ENCODE measurements around the gene PPP1R9B.

The PPP1R9B gene

GRCh38 chr17:50093807-50094206 is 56.7 kb downstream of the PPP1R9B start:
- DNase-seq (ENCODE audit: extremely low read depth, insufficient read length), result no peak
- H3K36me3 ChIP-seq (ENCODE audit: control insufficient read depth, insufficient read depth, low read length), result no peaks in the 10 kb centered on the region; the same call in none of the 2 replicates
- TF ChIP-seq CTCF (IDR thresholded peaks at IDR 0.05; ENCODE audit: insufficient read depth, low read length, poor library complexity, severe bottlenecking), result no peak
- H3K27me3 ChIP-seq (replicated peaks; ENCODE audit: control insufficient read depth, insufficient read depth, low read length), result no peaks in the 10 kb centered on the region
- H3K4me3 ChIP-seq (replicated peaks; ENCODE audit: low read depth, low read length), result no peak overlapping the region

- no peak for DNase-seq (ENCODE audit: extremely low read depth, insufficient read length)
- no peak for TF ChIP-seq CTCF (IDR thresholded peaks at IDR 0.05; ENCODE audit: insufficient read depth, low read length, poor library complexity, severe bottlenecking)
- H3K4me3 ChIP-seq (replicated peaks; ENCODE audit: low read depth, low read length), result no peak overlapping the region
Observed at GRCh38 chr17:50093246-50093645, 57.2 kb downstream of the PPP1R9B start.

GRCh38 chr17:50091918-50092285 is 58.6 kb downstream of the PPP1R9B start:
- Histone ChIP-seq H3K4me3 (replicated peaks; ENCODE audit: low read depth, low read length) (no peak overlapping the region), H3K27me3 (replicated peaks; ENCODE audit: control insufficient read depth, insufficient read depth, low read length) (no peaks in the 10 kb centered on the region), H3K36me3 (ENCODE audit: control insufficient read depth, insufficient read depth, low read length) (no peaks in the 10 kb centered on the region; the same call in 1 of the 2 replicates)
- DNase-seq (ENCODE audit: extremely low read depth, insufficient read length), result no peak
- no peak for TF ChIP-seq CTCF (IDR thresholded peaks at IDR 0.05; ENCODE audit: insufficient read depth, low read length, poor library complexity, severe bottlenecking)

More at GRCh38 chr17:50093246-50093645, 57.2 kb downstream of the PPP1R9B start:
- no peaks in the 10 kb centered on the region; the same call in none of the 2 replicates for H3K36me3 ChIP-seq (ENCODE audit: control insufficient read depth, insufficient read depth, low read length)
- no peaks in the 10 kb centered on the region for H3K27me3 ChIP-seq (replicated peaks; ENCODE audit: control insufficient read depth, insufficient read depth, low read length)

GRCh38 chr17:50090971-50091917 is 59.2 kb downstream of the PPP1R9B start:
- TF ChIP-seq CTCF (IDR thresholded peaks at IDR 0.05; ENCODE audit: insufficient read depth, low read length, poor library complexity, severe bottlenecking), result no peak
- H3K4me3 ChIP-seq (replicated peaks; ENCODE audit: low read depth, low read length), result no peak overlapping the region
- no peaks in the 10 kb centered on the region; the same call in 1 of the 2 replicates for H3K36me3 ChIP-seq (ENCODE audit: control insufficient read depth, insufficient read depth, low read length)
- no peaks in the 10 kb centered on the region for H3K27me3 ChIP-seq (replicated peaks; ENCODE audit: control insufficient read depth, insufficient read depth, low read length)
- no peak for DNase-seq (ENCODE audit: extremely low read depth, insufficient read length)

- no peaks in the 10 kb centered on the region for H3K27me3 ChIP-seq (replicated peaks; ENCODE audit: control insufficient read depth, insufficient read depth, low read length)
- H3K36me3 ChIP-seq (ENCODE audit: control insufficient read depth, insufficient read depth, low read length), result no peaks in the 10 kb centered on the region; the same call in 1 of the 2 replicates
- H3K4me3 ChIP-seq (replicated peaks; ENCODE audit: low read depth, low read length), result no peak overlapping the region
- no peak for DNase-seq (ENCODE audit: extremely low read depth, insufficient read length)
- no peak for TF ChIP-seq CTCF (IDR thresholded peaks at IDR 0.05; ENCODE audit: insufficient read depth, low read length, poor library complexity, severe bottlenecking)
Observed at GRCh38 chr17:50090071-50090470, 60.4 kb downstream of the PPP1R9B start.
